ENCODE results near the gene CCDC144A. TPM values are rescaled to one million over a fixed set of nuclear protein-coding genes. Genes with fewer than 3 reads are reported as not detected.

Gene CCDC144A, protein sequence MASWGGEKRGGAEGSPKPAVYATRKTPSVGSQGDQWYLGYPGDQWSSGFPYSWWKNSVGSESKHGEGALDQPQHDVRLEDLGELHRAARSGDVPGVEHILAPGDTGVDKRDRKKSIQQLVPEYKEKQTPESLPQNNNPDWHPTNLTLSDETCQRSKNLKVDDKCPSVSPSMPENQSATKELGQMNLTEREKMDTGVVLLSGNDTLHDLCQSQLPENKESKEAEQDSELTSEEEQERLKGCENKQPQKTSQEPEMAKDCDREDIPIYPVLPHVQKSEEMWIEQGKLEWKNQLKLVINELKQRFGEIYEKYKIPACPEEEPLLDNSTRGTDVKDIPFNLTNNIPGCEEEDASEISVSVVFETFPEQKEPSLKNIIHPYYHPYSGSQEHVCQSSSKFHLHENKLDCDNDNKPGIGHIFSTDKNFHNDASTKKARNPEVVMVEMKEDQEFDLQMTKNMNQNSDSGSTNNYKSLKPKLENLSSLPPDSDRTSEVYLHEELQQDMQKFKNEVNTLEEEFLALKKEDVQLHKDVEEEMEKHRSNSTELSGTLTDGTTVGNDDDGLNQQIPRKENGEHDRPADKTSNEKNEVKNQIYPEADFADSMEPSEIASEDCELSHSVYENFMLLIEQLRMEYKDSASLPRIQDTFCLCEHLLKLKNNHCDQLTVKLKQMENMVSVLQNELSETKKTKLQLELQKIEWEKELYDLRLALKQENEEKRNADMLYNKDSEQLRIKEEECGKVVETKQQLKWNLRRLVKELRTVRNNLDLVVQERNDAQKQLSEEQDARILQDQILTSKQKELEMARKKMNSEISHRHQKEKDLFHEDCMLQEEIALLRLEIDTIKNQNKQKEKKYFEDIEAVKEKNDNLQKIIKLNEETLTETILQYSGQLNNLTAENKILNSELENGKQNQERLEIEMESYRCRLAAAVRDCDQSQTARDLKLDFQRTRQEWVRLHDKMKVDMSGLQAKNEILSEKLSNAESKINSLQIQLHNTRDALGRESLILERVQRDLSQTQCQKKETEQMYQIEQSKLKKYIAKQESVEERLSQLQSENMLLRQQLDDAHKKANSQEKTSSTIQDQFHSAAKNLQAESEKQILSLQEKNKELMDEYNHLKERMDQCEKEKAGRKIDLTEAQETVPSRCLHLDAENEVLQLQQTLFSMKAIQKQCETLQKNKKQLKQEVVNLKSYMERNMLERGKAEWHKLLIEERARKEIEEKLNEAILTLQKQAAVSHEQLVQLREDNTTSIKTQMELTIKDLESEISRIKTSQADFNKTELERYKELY (N-terminal part only)
- 0.15 and 1.2 TPM in 2 replicates for total RNA-seq

DNA sequence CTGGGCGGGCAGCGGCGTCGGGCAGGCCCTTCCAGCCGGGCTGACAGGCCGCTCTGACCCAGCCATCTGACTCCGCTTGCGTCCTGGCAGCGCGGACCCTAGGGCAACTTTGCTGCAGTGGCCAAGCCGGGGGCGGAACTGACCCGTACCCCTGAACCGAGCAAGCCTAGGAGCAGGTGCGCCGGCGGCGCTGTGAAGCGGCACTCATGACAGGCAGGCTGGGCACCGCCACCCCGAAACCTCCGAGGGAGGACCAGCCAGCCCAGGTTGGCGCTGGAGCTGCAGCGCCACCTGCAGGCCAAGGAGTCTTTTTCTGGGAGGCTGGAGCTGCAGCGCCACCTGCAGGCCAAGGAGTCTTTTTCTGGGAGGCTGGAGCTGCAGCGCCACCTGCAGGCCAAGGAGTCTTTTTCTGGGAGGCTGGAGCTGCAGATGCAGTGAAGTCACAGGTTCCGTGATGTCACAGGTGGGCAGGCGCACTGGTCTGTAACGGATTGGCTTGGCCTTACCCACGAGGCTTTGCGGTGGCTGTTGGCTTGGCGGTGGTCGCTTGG, at the start of gene CCDC144A:
Gene CCDC144A (plus strand): TSS at position 511 of the 551 bp plus-strand sequence. CDS start 160 bp downstream, outside the sequence.

DNA sequence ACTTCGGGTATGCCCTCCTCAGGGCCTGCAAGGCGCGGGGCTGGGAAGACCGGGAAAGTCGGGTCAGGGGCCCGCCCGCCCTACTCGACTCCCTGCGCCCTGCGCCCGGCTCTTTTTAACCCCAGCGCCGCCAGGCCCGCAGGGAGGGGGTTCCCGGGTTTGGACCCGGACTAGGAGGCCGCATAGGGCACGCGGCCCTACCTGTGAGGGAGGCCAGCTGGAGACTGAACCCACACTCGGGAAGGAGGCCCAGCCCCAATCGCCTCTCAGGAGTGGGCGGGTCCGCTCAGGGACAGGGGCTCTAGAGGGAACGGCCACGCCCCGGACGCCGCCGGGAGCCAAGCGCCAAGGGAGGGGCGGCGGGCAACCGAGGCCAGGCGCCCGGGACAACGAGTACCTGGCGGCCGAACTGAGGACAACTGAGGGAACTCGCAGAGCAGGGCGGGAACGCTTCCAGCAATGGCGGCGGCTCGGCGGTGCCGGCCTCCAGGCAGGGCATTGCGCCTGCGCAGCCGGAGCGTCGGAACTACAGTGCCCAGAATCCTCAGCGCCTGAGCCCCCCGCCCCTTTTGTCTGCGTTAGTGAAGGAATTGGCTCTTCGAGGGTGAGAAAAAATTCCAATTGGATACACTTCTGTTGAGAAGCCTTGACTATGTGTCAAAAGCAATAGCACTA, 36.5 kb upstream of the CCDC144A start, which contains the start of gene ZNF624:
Gene ZNF624 (minus strand): TSS at position 484 of the 675 bp plus-strand sequence.

Other genes with a start within 250 kb of the CCDC144A start
- gene LRRC75A, start 198.0 kb upstream of the CCDC144A start, total RNA-seq = under 0.01 and 1.0 TPM in 2 replicates
- gene ZNF287, start 121.0 kb upstream of the CCDC144A start, total RNA-seq = 3.5 and 3.7 TPM in 2 replicates
- 2.1 and 2.9 TPM in 2 replicates for gene ZNF624, start 36.4 kb upstream of the CCDC144A start, total RNA-seq